Measurements from ENCODE around the gene C2CD4D.
"Not testable (repeated sequence)": the region's sequence is repeated elsewhere in the genome, so short reads cannot be mapped to it uniquely, and the experiment has no call there.

The C2CD4D gene

GRCh38 chr1:151858886-151859665, 19.5 kb upstream of the C2CD4D start:
- no peak for DNase-seq (ENCODE audit: low read depth in 2 of 2)

GRCh38 chr1:151858030-151858746, 18.6 kb upstream of the C2CD4D start:
- DNase-seq (ENCODE audit: low read depth in 2 of 2) = no peak

GRCh38 chr1:151855933-151856332, 16.3 kb upstream of the C2CD4D start:
- no peak for DNase-seq (ENCODE audit: low read depth in 2 of 2)

GRCh38 chr1:151855516-151855915, 15.9 kb upstream of the C2CD4D start:
- DNase-seq (ENCODE audit: low read depth in 2 of 2) = not testable (repeated sequence)

- DNase-seq (ENCODE audit: low read depth in 2 of 2) = no peak
Observed at GRCh38 chr1:151854658-151855057, 15.0 kb upstream of the C2CD4D start.

GRCh38 chr1:151853411-151853943, 13.9 kb upstream of the C2CD4D start, which contains the start of gene THEM5:
THEM5 (minus strand) TSS chr1:151853712; CDS start chr1:151853565, 147 bp downstream.
- DNase-seq (ENCODE audit: low read depth in 2 of 2) = no peak

GRCh38 chr1:151852733-151853132, 13.1 kb upstream of the C2CD4D start:
- DNase-seq (ENCODE audit: low read depth in 2 of 2) = no peak

GRCh38 chr1:151851886-151852285, 12.3 kb upstream of the C2CD4D start:
- DNase-seq (ENCODE audit: low read depth in 2 of 2) = no peak

- DNase-seq (ENCODE audit: low read depth in 2 of 2) = no peak
Observed at GRCh38 chr1:151849871-151850270, 10.3 kb upstream of the C2CD4D start.

GRCh38 chr1:151849126-151849525, 9.5 kb upstream of the C2CD4D start:
- no peak for DNase-seq (ENCODE audit: low read depth in 2 of 2)

- no peak for DNase-seq (ENCODE audit: low read depth in 2 of 2)
Observed at GRCh38 chr1:151847867-151848596, 8.4 kb upstream of the C2CD4D start.

- DNase-seq (ENCODE audit: low read depth in 2 of 2) = no peak
Observed at GRCh38 chr1:151846686-151847237, 7.1 kb upstream of the C2CD4D start.

GRCh38 chr1:151846062-151846568, 6.5 kb upstream of the C2CD4D start:
- DNase-seq (ENCODE audit: low read depth in 2 of 2) = no peak

- DNase-seq (ENCODE audit: low read depth in 2 of 2) = no peak
Observed at GRCh38 chr1:151843398-151843797, 3.8 kb upstream of the C2CD4D start.

- DNase-seq (ENCODE audit: low read depth in 2 of 2) = no peak
Observed at GRCh38 chr1:151841141-151841540, 1.5 kb upstream of the C2CD4D start.

GRCh38 chr1:151840421-151840820, 801 bp upstream of the C2CD4D start:
- DNase-seq (ENCODE audit: low read depth in 2 of 2) = no peak

GRCh38 chr1:151839082-151839412, 573 bp downstream of the C2CD4D start:
- DNase-seq (ENCODE audit: low read depth in 2 of 2) = no peak

- DNase-seq (ENCODE audit: low read depth in 2 of 2) = peak in 1 of 2 donors; percentile 42
Observed at GRCh38 chr1:151838222-151839081, 1.2 kb downstream of the C2CD4D start.

GRCh38 chr1:151837884-151838221, 1.8 kb downstream of the C2CD4D start:
- DNase-seq (ENCODE audit: low read depth in 2 of 2) = no peak

- no peak for DNase-seq (ENCODE audit: low read depth in 2 of 2)
Observed at GRCh38 chr1:151837197-151837596, 2.4 kb downstream of the C2CD4D start.

- DNase-seq (ENCODE audit: low read depth in 2 of 2) = no peak
Observed at GRCh38 chr1:151835596-151835995, 4.0 kb downstream of the C2CD4D start.
